Caco-2 (cell line): ENCODE data around the gene AGTRAP. TPM values are rescaled to one million over a fixed set of nuclear protein-coding genes. Genes with fewer than 3 reads are reported as not detected.
A peak's percentile ranks its signal among the peaks of the same experiment; 100 is the strongest.

Experiments used
- BruUV-seq: library from RNA; stranded (reverse); fragments of 400-500 nt; replicated peaks from 2 replicates; lab custom pipeline; 2021; lab: Mats Ljungman, UMichigan
- CTCF ChIA-PET: fragments of 300-600 bp; sonication (Branson Sonifier 250); formaldehyde crosslinking; loops from one replicate; lab custom pipeline; 2022; ENCODE audit warnings: antibody characterized with exemption; lab: Charles Lee
- POLR2A ChIA-PET: fragments of 300-600 bp; sonication (Branson Sonifier 250); formaldehyde crosslinking; loops from one replicate; lab custom pipeline; 2022; ENCODE audit warnings: antibody characterized with exemption; lab: Charles Lee
- DNase-seq, 2 experiments: peaks; one replicate each; pipeline versions ENCODE4 v3.0.0 to v3.0.0-alpha.2; 2020 to 2022
- H3K27me3 ChIP-seq: replicated peaks from 2 replicates; pipeline ENCODE4 v1.6.0; 2011; ENCODE audit warnings: low read length; ENCODE audit not compliant: control insufficient read depth, insufficient read depth
- H3K36me3 ChIP-seq: 2 replicates; pipeline ENCODE4 v1.5.1; 2011; ENCODE audit warnings: low read length; ENCODE audit not compliant: control insufficient read depth, insufficient read depth
- H3K4me1 ChIP-seq: fragments of 250-450 bp; sonication (Bioruptor Pico); 2 replicates; pipeline ENCODE4 v1.5.1; 2020; ENCODE audit warnings: mild to moderate bottlenecking
- H3K4me3 ChIP-seq: 2 replicates; pipeline ENCODE4 v1.5.1; 2011; ENCODE audit warnings: low read depth, mild to moderate bottlenecking, control low read depth, low read length
- H3K9me3 ChIP-seq: fragments of 250-450 bp; sonication (Bioruptor Pico); 2 replicates; pipeline ENCODE4 v1.5.1; 2020; ENCODE audit warnings: mild to moderate bottlenecking, moderate library complexity
- H3K27ac Mint-ChIP-seq: one replicate; pipeline ENCODE4 v1.8.0; 2022; ENCODE audit warnings: mixed read lengths; ENCODE audit not compliant: unreplicated experiment
- H3K27me3 Mint-ChIP-seq: one replicate; pipeline ENCODE4 v1.8.0; 2022; ENCODE audit warnings: mixed read lengths; ENCODE audit not compliant: insufficient read depth, unreplicated experiment
- H3K36me3 Mint-ChIP-seq: one replicate; pipeline ENCODE4 v1.8.0; 2022; ENCODE audit warnings: mild to moderate bottlenecking, mixed read lengths; ENCODE audit not compliant: insufficient read depth, unreplicated experiment
- H3K4me1 Mint-ChIP-seq: one replicate; pipeline ENCODE4 v1.8.0; 2022; ENCODE audit warnings: low read depth, mixed read lengths; ENCODE audit not compliant: unreplicated experiment
- H3K4me3 Mint-ChIP-seq: one replicate; pipeline ENCODE4 v1.8.0; 2022; ENCODE audit warnings: mild to moderate bottlenecking, moderate library complexity, mixed read lengths; ENCODE audit not compliant: unreplicated experiment
- H3K9me3 Mint-ChIP-seq: one replicate; pipeline ENCODE4 v1.8.0; 2022; ENCODE audit warnings: mixed read lengths; ENCODE audit not compliant: unreplicated experiment
- intact Hi-C: fragments of 100-400 bp; cut with micrococcal nuclease; formaldehyde crosslinking; loops from one replicate; pipeline ENCODE4 v1.10.0; 2022; ENCODE audit not compliant: unreplicated experiment
- total RNA-seq: library from RNA; stranded (reverse); gene quantifications from 2 replicates; pipeline ENCODE4 v1.2.3, GENCODE V29; 2022
- TF ChIP-seq, protein P1 (sequence below), 2 experiments: fragments of 200-600 bp in 1 of 2; IDR thresholded peaks; 1 replicate in 1 of 2; 2 replicates in 1 of 2; pipeline versions ENCODE4 v1.5.1 to v1.8.0; 2011 to 2022; ENCODE audit warnings: antibody characterized with exemption in 1 of 2, control low read depth in 1 of 2, inconsistent platforms in 1 of 2, low read depth in 1 of 2, low read length in 1 of 2, mild to moderate bottlenecking in 1 of 2, moderate library complexity in 1 of 2; ENCODE audit not compliant: insufficient read depth in 1 of 2, severe bottlenecking in 1 of 2, unreplicated experiment in 1 of 2

Gene AGTRAP
- total RNA-seq, 1 experiment from 2014 or later = 44.4 TPM

DNA sequence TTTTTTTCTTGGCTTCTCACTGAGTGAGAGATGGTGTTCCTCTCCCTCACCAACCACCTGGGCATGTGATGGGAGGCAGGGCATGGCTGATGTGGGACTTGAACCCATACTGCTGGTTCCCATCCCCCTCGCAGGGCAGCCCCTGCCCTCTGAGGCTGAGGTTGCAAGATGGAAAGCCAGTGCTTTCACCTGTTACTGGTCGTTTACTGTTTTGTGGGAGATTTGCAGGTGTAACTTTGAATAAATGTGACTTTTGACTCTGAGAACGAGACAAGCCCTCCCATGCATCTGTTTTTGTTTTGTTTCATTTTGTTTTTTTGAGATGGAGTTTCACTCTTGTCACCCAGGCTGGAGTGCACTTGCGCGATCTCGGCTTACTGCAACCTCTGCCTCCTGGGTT is 47.6 kb downstream of the AGTRAP start:
- Mint-ChIP-seq H3K27me3 (no peaks in the 10 kb centered on the region), H3K4me1 (no peaks in the 10 kb centered on the region), H3K27ac (no peak overlapping the region), H3K9me3 (no peaks in the 10 kb centered on the region), H3K36me3 (peaks cover 6% of the 10 kb centered on the region), H3K4me3 (no peak overlapping the region)
- no peak for DNase-seq
- Histone ChIP-seq H3K4me3 (no peak overlapping the region), H3K4me1 (peaks cover 26% of the 10 kb centered on the region), H3K36me3 (no peaks in the 10 kb centered on the region), H3K27me3 (no peaks in the 10 kb centered on the region), H3K9me3 (no peaks in the 10 kb centered on the region)
- intact Hi-C loops = no loop called here
- ChIA-PET CTCF (no interaction called here), POLR2A (no interaction called here)
- TF ChIP-seq, protein P1, sequence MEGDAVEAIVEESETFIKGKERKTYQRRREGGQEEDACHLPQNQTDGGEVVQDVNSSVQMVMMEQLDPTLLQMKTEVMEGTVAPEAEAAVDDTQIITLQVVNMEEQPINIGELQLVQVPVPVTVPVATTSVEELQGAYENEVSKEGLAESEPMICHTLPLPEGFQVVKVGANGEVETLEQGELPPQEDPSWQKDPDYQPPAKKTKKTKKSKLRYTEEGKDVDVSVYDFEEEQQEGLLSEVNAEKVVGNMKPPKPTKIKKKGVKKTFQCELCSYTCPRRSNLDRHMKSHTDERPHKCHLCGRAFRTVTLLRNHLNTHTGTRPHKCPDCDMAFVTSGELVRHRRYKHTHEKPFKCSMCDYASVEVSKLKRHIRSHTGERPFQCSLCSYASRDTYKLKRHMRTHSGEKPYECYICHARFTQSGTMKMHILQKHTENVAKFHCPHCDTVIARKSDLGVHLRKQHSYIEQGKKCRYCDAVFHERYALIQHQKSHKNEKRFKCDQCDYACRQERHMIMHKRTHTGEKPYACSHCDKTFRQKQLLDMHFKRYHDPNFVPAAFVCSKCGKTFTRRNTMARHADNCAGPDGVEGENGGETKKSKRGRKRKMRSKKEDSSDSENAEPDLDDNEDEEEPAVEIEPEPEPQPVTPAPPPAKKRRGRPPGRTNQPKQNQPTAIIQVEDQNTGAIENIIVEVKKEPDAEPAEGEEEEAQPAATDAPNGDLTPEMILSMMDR (IDR thresholded peaks at IDR 0.05; ENCODE audit: insufficient read depth in 1 of 2, low read depth in 1 of 2, low read length in 1 of 2, severe bottlenecking in 1 of 2, unreplicated experiment in 1 of 2) = no peak
- no TSS peak for BruUV-seq

DNA sequence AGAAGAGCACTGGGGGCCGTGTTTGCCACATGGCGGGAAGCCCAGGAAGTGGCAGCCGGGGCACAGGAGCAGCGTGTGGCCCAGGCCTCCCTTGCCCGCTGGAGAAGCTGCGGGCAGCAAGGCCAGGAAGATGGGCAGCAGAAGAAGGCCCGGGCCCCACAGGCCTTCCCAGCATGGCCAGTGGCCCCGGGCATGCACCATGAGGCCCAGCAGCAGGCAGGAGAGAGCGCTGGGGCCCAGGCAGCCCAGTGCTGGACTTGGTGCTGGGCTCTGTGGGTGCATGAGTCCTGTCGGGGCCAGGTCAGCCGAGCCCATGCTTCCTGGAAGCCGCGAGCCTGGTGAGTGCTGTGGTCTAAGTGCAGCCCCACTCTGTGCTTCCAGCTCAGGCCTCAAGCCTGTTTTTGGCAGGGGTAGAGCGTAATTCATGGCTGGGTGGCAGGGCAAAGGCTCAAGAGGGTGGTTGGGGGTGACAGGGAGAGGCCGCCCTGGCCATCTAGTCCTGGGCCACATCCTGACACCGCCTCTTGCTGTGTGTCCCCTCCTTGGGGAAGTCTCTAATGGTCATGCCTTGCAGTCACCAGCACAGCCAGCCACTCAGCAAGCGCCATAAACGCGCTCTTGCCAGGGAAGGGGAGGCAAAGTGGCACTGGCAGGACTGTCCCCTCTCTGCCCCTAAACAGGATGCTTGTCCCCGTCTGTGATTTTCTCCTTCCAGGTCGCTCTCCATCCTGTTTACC is 48.5 kb downstream of the AGTRAP start:
- intact Hi-C loops = no loop called here
- no peak for DNase-seq
- Histone ChIP-seq H3K36me3 (no peaks in the 10 kb centered on the region), H3K4me3 (no peak overlapping the region), H3K4me1 (peaks cover 26% of the 10 kb centered on the region), H3K9me3 (no peaks in the 10 kb centered on the region), H3K27me3 (no peaks in the 10 kb centered on the region)
- Mint-ChIP-seq H3K36me3 (peaks cover 6% of the 10 kb centered on the region), H3K9me3 (no peaks in the 10 kb centered on the region), H3K4me1 (no peaks in the 10 kb centered on the region), H3K4me3 (no peak overlapping the region), H3K27me3 (no peaks in the 10 kb centered on the region), H3K27ac (no peak overlapping the region)
- CTCF ChIA-PET = no interaction called here
- TF ChIP-seq, protein P1 (IDR thresholded peaks at IDR 0.05; ENCODE audit: insufficient read depth in 1 of 2, low read depth in 1 of 2, low read length in 1 of 2, severe bottlenecking in 1 of 2, unreplicated experiment in 1 of 2) = no peak
- POLR2A ChIA-PET = no interaction called here
- BruUV-seq = no TSS peak

DNA sequence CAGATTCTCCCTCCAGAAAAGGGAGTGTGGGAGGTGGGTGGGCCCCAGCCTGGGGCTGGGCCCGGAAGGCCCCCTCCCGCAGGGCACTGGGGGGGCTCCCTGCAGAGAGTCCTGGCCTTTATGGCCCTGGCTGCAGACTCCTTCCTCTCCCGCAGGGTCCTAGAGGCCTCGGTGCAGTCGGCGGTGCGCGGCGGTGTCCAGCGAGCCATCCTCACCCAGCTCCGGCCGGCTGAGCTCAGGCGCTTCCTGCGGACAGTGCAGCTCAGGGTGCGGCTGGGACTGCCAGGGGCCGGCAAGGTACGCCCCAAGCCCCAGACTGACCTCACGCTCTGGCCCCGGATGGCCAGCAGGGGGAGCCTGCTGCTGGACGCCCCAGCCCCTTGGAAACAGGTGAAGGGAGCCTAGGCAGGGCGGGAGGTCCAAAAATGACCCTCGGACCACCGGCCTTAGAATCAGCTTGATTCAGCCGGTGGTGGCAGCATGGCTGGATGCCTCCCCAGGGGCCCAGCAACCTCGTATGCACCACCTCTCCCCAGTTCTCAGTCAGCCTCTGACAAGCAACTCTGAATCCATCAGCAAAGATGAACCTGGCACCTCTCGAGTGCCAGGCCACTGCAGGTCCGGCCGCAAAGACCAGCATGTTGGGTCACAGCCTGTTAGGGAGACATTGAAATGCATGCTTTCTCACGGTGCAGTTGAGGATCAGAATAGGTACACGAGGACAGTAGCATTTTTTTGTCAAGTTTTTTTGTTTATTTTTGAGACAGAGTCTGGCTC is 49.2 kb downstream of the AGTRAP start:
- ChIA-PET CTCF (no interaction called here), POLR2A (no interaction called here)
- TF ChIP-seq, protein P1 (IDR thresholded peaks at IDR 0.05; ENCODE audit: insufficient read depth in 1 of 2, low read depth in 1 of 2, low read length in 1 of 2, severe bottlenecking in 1 of 2, unreplicated experiment in 1 of 2) = peak; percentile 75 to 87
- Mint-ChIP-seq H3K4me3 (no peak overlapping the region), H3K4me1 (no peaks in the 10 kb centered on the region), H3K27me3 (no peaks in the 10 kb centered on the region), H3K9me3 (no peaks in the 10 kb centered on the region), H3K36me3 (peaks cover 6% of the 10 kb centered on the region), H3K27ac (no peak overlapping the region)
- H3K4me3 ChIP-seq = no peak overlapping the region
- H3K27me3 ChIP-seq = no peaks in the 10 kb centered on the region
- H3K4me1 ChIP-seq = peaks cover 26% of the 10 kb centered on the region
- H3K9me3 ChIP-seq = no peaks in the 10 kb centered on the region
- no peaks in the 10 kb centered on the region for H3K36me3 ChIP-seq
- BruUV-seq = no TSS peak
- intact Hi-C loops = no loop called here
- DNase-seq = peak; percentile 60 to 74
